GM12878 (cell line): Measurements from ENCODE around the gene TCP11L1.

Experiments
- CTCF ChIP-seq, 3 experiments: IDR thresholded peaks in 2 of 3; conservative IDR thresholded peaks in 1 of 3; 2 replicates each; pipeline ENCODE4 v1.5.1; 2011; ENCODE audit warnings: low read depth in 3 of 3, low read length in 3 of 3, mild to moderate bottlenecking in 3 of 3, control low read depth in 2 of 3, moderate library complexity in 2 of 3, inconsistent platforms in 1 of 3, mixed read lengths in 1 of 3; ENCODE audit not compliant: control insufficient read depth in 2 of 3, insufficient read depth in 1 of 3; ENCODE audit errors: extremely low read depth in 1 of 3
- JUNB ChIP-seq: IDR thresholded peaks from 2 replicates; pipeline ENCODE4 v1.6.1; 2016; ENCODE audit warnings: antibody characterized with exemption, mild to moderate bottlenecking
- POU2F2 ChIP-seq: IDR thresholded peaks from 3 replicates; pipeline ENCODE4 v1.6.1; 2011; ENCODE audit warnings: low read depth, mild to moderate bottlenecking, low read length, borderline replicate concordance
- REST ChIP-seq: IDR thresholded peaks from 2 replicates; pipeline ENCODE4 v1.6.1; 2012; ENCODE audit warnings: mild to moderate bottlenecking, low read depth, low read length

DNA sequence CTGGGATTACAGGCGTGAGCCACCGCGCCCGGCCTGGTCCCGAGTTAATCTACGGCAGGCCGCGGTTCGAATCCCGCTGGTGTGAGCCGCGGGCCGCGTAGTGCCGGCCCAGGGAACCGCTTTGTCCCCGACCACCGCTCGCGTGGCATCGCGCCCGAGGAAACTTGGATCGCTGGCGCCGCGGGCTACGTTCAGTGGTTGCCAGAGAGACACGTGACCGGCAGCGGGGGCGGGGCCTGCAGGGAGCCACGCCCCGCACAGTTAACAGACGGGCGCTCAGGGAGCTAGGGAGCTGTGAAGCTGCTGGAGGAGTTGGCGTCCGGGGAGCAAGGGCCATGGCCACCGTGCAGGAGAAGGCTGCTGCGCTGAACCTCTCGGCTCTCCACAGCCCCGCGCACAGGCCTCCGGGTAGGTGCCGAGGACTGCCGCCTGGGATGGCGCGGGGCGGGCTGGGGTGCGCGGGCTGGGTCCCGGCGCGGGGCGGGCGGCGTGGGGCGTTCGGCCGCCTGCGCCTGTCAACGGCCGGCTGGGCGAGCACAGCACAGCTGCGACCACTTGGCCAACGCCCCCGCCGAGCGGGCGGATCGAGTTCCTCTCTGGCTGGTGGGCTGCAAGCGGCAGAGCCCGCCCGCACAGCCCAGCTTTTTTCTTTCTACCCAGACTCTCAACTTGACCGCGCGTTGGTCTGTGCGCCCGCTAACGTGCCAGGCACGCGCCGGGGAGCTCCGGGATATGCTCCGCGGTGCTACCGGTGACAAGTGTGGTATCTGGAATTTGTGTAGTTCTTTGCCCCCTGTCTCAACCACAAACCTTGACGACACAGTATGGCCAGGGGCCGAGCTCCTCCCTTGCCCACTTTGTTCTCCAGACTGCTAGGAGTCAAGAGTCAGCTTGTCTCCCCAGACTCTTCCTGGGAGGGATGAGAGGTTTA, 23.5 kb upstream of the TCP11L1 start, which contains the start of gene DEPDC7:
- TF ChIP-seq REST, result no peak
- TF ChIP-seq CTCF (IDR thresholded peaks at IDR 0.05 in 2 of 3, conservative IDR thresholded peaks at IDR 0.05 in 1 of 3; ENCODE audit: control insufficient read depth in 2 of 3, extremely low read depth in 1 of 3, insufficient read depth in 1 of 3, low read depth in 3 of 3, low read length in 3 of 3), result no peak
- TF ChIP-seq POU2F2, result no peak
- TF ChIP-seq JUNB, result no peak
